GM10248 (cell line): ENCODE measurements around the gene UPP2.

Experiments
- CTCF ChIA-PET: fragments of 300-600 bp; sonication (Branson Sonifier 250); formaldehyde crosslinking; extraction: SDS; loops from one replicate; lab custom pipeline; 2021; ENCODE audit warnings: antibody characterized with exemption; lab: Yijun Ruan, JAX
- POLR2A ChIA-PET: fragments of 350-650 bp; sonication (Branson Sonifier 250); formaldehyde crosslinking; extraction: SDS; loops from one replicate; lab custom pipeline; 2020; ENCODE audit warnings: antibody characterized with exemption; lab: Yijun Ruan, JAX
- DNase-seq: peaks from one replicate; pipeline ENCODE4 v3.0.0; 2012; ENCODE audit errors: extremely low spot score
- CTCF ChIP-seq: IDR thresholded peaks from 2 replicates; pipeline ENCODE4 v1.5.1; 2012; ENCODE audit warnings: mild to moderate bottlenecking, low read depth; ENCODE audit errors: extremely low read depth, missing control alignments, control extremely low read depth

Gene UPP2

GRCh38 chr2:158153270-158154015 is 51.8 kb downstream of the UPP2 start:
- no peak for TF ChIP-seq CTCF
- CTCF ChIA-PET: no interaction called here
- DNase-seq: no peak
- POLR2A ChIA-PET: no interaction called here

DNA sequence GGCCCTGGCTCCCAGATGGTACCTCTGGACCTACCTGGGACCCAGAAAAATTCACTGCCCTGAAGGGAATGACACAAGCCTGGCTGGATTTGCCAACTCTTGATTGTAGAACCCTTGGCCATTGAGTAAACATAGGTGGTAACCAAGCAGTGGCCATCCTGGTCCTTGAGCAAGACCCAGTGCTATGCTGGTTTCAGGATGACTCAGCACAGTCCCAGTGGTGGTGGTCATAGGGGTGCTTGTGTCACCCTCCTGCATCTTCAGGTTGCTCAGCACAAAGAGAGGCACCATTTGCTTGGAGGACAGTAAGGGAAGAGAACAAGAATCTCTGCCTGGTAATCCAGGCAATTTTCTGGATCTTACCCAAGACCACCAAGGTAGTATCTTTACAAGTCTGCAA is 52.9 kb downstream of the UPP2 start:
- DNase-seq: no peak
- POLR2A ChIA-PET: no interaction called here
- CTCF ChIA-PET: no interaction called here
- no peak for TF ChIP-seq CTCF

- DNase-seq: no peak
- no peak for TF ChIP-seq CTCF
- ChIA-PET CTCF (interaction anchor here (1.3 to 1.4 kb wide), 2 partner anchors 562 to 581 kb away, joined by 3 to 4 read pairs; no protein-coding TSS in a partner anchor), POLR2A (no interaction called here)
Observed at GRCh38 chr2:158172719-158173118, 71.0 kb downstream of the UPP2 start.

GRCh38 chr2:158174495-158174894 is 72.8 kb downstream of the UPP2 start:
- ChIA-PET CTCF (interaction anchor here (1.7 kb wide), 1 partner anchor 13 kb away, joined by 6 read pairs; no protein-coding TSS in a partner anchor), POLR2A (no interaction called here)
- DNase-seq: no peak
- TF ChIP-seq CTCF: no peak

DNA sequence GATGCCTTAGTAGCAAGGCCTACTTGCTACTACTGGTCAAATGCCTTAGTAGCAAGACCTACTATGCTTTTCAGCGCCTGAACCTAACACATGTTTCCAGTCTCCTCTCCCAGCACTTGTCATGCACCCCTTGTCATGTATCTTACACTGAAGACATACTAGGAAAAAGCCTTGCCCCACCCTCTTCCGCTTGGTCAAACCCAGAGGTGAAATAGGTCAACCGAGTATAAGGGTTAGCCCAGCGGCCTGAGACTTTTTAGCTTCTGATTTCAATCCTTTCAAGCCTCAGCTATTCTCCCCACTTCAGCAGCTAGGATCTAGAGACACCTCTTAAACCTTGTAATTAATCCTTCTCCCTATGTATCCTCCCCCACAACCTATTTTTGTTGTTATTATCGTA is 73.3 kb downstream of the UPP2 start:
- TF ChIP-seq CTCF: no peak
- ChIA-PET CTCF (interaction anchor here (1.5 to 1.7 kb wide), 2 partner anchors 11 to 13 kb away, joined by 5 to 6 read pairs; no protein-coding TSS in a partner anchor), POLR2A (no interaction called here)
- DNase-seq: no peak

GRCh38 chr2:158178646-158179045 is 77.0 kb downstream of the UPP2 start:
- TF ChIP-seq CTCF: no peak
- CTCF ChIA-PET: interaction anchor here (1.1 to 4.4 kb wide), 5 partner anchors 12 to 575 kb away, joined by 3 to 40 read pairs (median 3); no protein-coding TSS in a partner anchor
- POLR2A ChIA-PET: no interaction called here
- no peak for DNase-seq
